SK-N-MC (cell line): ENCODE results near the gene TP53BP1.

Source experiments
- DNase-seq: peaks from one replicate; pipeline ENCODE4 v3.0.0-alpha.2; 2011; ENCODE audit warnings: low read depth, low spot score
- H3K27ac ChIP-seq: fragments of 200-600 bp; sonication (generic); 2 replicates; pipeline ENCODE4 v1.5.1; 2016; ENCODE audit warnings: mixed run types
- H3K36me3 ChIP-seq: fragments of 200-600 bp; sonication (generic); 2 replicates; pipeline ENCODE4 v1.6.1; 2017; ENCODE audit warnings: antibody characterized with exemption, low read length, mixed read lengths; ENCODE audit not compliant: insufficient read depth
- H3K4me3 ChIP-seq: fragments of 200-600 bp; sonication (generic); 2 replicates; pipeline ENCODE4 v1.5.1; 2016
- H3K9ac ChIP-seq: fragments of 200-600 bp; sonication (generic); 2 replicates; pipeline ENCODE4 v1.8.0; 2017; ENCODE audit warnings: mixed run types, mixed read lengths; ENCODE audit not compliant: insufficient read length
- H3K9me3 ChIP-seq: fragments of 200-600 bp; sonication (generic); 2 replicates; pipeline ENCODE4 v1.6.1; 2017; ENCODE audit warnings: low read depth, mild to moderate bottlenecking, antibody characterized with exemption, low read length, moderate library complexity, mixed read lengths
- EZH2 ChIP-seq: fragments of 200-600 bp; sonication (generic); IDR thresholded peaks from one replicate; pipeline ENCODE4 v1.6.1; 2017; ENCODE audit warnings: antibody characterized with exemption
- FOXP2 ChIP-seq: optimal IDR thresholded peaks from 2 replicates; pipeline ENCODE3; 2011; ENCODE audit warnings: mild to moderate bottlenecking, moderate library complexity; ENCODE audit not compliant: insufficient read depth; ENCODE audit errors: extremely low read length, control extremely low read depth
- POLR2AphosphoS5 ChIP-seq: IDR thresholded peaks from 2 replicates; pipeline ENCODE4 v1.6.1; 2012; ENCODE audit warnings: mild to moderate bottlenecking, low read depth, low read length, borderline replicate concordance

TP53BP1 gene

GRCh38 chr15:43529141-43529540, 36.2 kb upstream of the TP53BP1 start:
- H3K9ac ChIP-seq: no peak overlapping the region
- TF ChIP-seq FOXP2: no peak
- TF ChIP-seq POLR2AphosphoS5: peak; percentile 5; the same call in 1 of the 2 replicates
- no peak for TF ChIP-seq EZH2
- H3K27ac ChIP-seq: no peak overlapping the region
- H3K9me3 ChIP-seq: no peaks in the 10 kb centered on the region
- DNase-seq: no peak
- no peak overlapping the region for H3K4me3 ChIP-seq
- H3K36me3 ChIP-seq: peaks cover 27% of the 10 kb centered on the region

GRCh38 chr15:43528542-43529007, 35.6 kb upstream of the TP53BP1 start:
- Histone ChIP-seq H3K9me3 (no peaks in the 10 kb centered on the region), H3K4me3 (no peak overlapping the region), H3K27ac (no peak overlapping the region), H3K36me3 (peaks cover 33% of the 10 kb centered on the region), H3K9ac (no peak overlapping the region)
- no peak for DNase-seq
- TF ChIP-seq FOXP2 (no peak), EZH2 (no peak), POLR2AphosphoS5 (no peak; the same call in 1 of the 2 replicates)

GRCh38 chr15:43527802-43528541, 35.0 kb upstream of the TP53BP1 start:
- Histone ChIP-seq H3K36me3 (peaks cover 39% of the 10 kb centered on the region), H3K9ac (no peak overlapping the region), H3K9me3 (no peaks in the 10 kb centered on the region), H3K4me3 (no peak overlapping the region), H3K27ac (no peak overlapping the region)
- DNase-seq: no peak
- TF ChIP-seq FOXP2 (no peak), POLR2AphosphoS5 (no peak), EZH2 (no peak)

- TF ChIP-seq EZH2: no peak
- TF ChIP-seq FOXP2: no peak
- TF ChIP-seq POLR2AphosphoS5: no peak
- Histone ChIP-seq H3K9me3 (no peaks in the 10 kb centered on the region), H3K9ac (no peak overlapping the region), H3K27ac (no peak overlapping the region), H3K4me3 (no peak overlapping the region), H3K36me3 (peaks cover 46% of the 10 kb centered on the region)
- no peak for DNase-seq
Measured at GRCh38 chr15:43527016-43527801, 34.3 kb upstream of the TP53BP1 start.

GRCh38 chr15:43526261-43526930, 33.4 kb upstream of the TP53BP1 start:
- peaks cover 54% of the 10 kb centered on the region for H3K36me3 ChIP-seq
- no peak overlapping the region for H3K9ac ChIP-seq
- no peak overlapping the region for H3K27ac ChIP-seq
- no peak for DNase-seq
- no peak overlapping the region for H3K4me3 ChIP-seq
- no peaks in the 10 kb centered on the region for H3K9me3 ChIP-seq
- TF ChIP-seq FOXP2 (no peak), POLR2AphosphoS5 (no peak), EZH2 (no peak)

- Histone ChIP-seq H3K4me3 (no peak overlapping the region), H3K9me3 (no peaks in the 10 kb centered on the region), H3K9ac (no peak overlapping the region), H3K36me3 (peaks cover 67% of the 10 kb centered on the region), H3K27ac (no peak overlapping the region)
- TF ChIP-seq FOXP2 (no peak), POLR2AphosphoS5 (no peak), EZH2 (no peak)
- DNase-seq: no peak
Measured at GRCh38 chr15:43525131-43525530, 32.2 kb upstream of the TP53BP1 start.

- H3K27ac ChIP-seq: no peak overlapping the region
- H3K9me3 ChIP-seq: no peaks in the 10 kb centered on the region
- no peak overlapping the region for H3K9ac ChIP-seq
- no peak overlapping the region for H3K4me3 ChIP-seq
- TF ChIP-seq EZH2 (no peak), FOXP2 (no peak), POLR2AphosphoS5 (no peak)
- peaks cover 68% of the 10 kb centered on the region for H3K36me3 ChIP-seq
- DNase-seq: no peak
Measured at GRCh38 chr15:43524254-43524845, 31.4 kb upstream of the TP53BP1 start.

- Histone ChIP-seq H3K36me3 (peaks cover 68% of the 10 kb centered on the region), H3K27ac (no peak overlapping the region), H3K4me3 (no peak overlapping the region), H3K9me3 (no peaks in the 10 kb centered on the region), H3K9ac (no peak overlapping the region)
- no peak for DNase-seq
- TF ChIP-seq POLR2AphosphoS5: no peak
- TF ChIP-seq EZH2: no peak
Measured at GRCh38 chr15:43523646-43524045, 30.7 kb upstream of the TP53BP1 start.
